Panc1 (cell line): Measurements from ENCODE around the gene RAD9A.

Source experiments
- CTCF ChIP-seq: fragments of 450-650 bp; IDR thresholded peaks from 2 replicates; pipeline ENCODE4 v1.5.1; 2017; ENCODE audit warnings: mild to moderate bottlenecking
- POLR2AphosphoS5 ChIP-seq: IDR thresholded peaks from 2 replicates; pipeline ENCODE4 v1.6.1; 2012; ENCODE audit warnings: mild to moderate bottlenecking, low read depth, low read length, moderate library complexity
- REST ChIP-seq, 2 experiments: IDR thresholded peaks; 2 replicates each; pipeline ENCODE4 v1.6.1; 2011 to 2012; ENCODE audit warnings: low read depth in 2 of 2, control low read depth in 1 of 2, low read length in 1 of 2, mild to moderate bottlenecking in 1 of 2, moderate library complexity in 1 of 2; ENCODE audit not compliant: insufficient read depth in 1 of 2
- TCF7L2 ChIP-seq: IDR thresholded peaks from 2 replicates; pipeline ENCODE4 v1.6.1; 2011; ENCODE audit warnings: mild to moderate bottlenecking, low read depth, low read length, inconsistent platforms

DNA sequence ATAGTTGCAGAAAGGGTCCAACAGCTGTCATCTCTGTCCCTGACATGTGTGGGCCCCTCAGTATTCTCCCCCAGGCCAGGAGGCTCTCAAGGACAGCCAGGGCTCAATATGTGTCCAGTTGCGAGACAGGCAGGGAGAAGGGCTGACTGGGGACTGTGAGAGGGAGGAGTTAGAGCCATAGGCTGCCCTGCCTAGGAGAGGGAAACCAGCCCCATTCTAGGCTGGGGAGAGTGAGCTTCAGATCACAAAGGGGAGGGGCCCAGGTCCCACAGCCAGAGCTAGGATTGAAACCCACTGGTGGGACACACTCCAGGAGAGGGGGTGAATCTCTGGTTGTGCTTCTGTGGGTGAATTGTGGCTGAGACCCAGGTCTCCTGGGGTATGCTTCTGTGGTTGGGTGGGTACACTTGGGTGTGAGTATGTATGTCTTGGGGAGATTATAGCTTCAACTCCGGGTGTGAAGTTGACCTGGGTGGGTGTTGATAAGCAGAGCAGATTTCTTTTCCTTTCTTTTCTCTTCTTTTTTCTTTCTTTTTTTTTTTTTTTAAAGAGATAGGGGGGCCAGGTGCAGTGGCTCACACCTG, 21.6 kb downstream of the RAD9A start:
- TF ChIP-seq CTCF (no peak), POLR2AphosphoS5 (no peak), REST (IDR thresholded peaks at IDR 0.05; ENCODE audit: insufficient read depth in 1 of 2, low read depth in 2 of 2, low read length in 1 of 2) (no peak), TCF7L2 (no peak)
